ENCODE measurements around the gene RPL35A. TPM values are rescaled to one million over a fixed set of nuclear protein-coding genes. Genes with fewer than 3 reads are reported as not detected.
A peak's percentile ranks its signal among the peaks of the same experiment; 100 is the strongest.
"Not testable (repeated sequence)": the region's sequence is repeated elsewhere in the genome, so short reads cannot be mapped to it uniquely, and the experiment has no call there.

RPL35A gene
- total RNA-seq, 1 experiment from 2014 or later: 1,426 TPM

GRCh38 chr3:197959891-197960693 is 10.1 kb downstream of the RPL35A start, which contains the start of gene LMLN:
LMLN (plus strand) TSS chr3:197960217; CDS start chr3:197960246, 29 bp downstream.
- Histone ChIP-seq H3K27me3 (no peaks in the 10 kb centered on the region), H3K4me3 (peak within 1 kb of the TSS; percentile 81), H3K4me1 (0 out of 2 replicates have a peak, but pooled peaks cover 2% of the 10 kb centered on the region), H3K36me3 (peaks cover 16% of the 10 kb centered on the region), H3K9me3 (replicated peaks) (no peaks in the 10 kb centered on the region), H3K27ac (peak within 1 kb of the TSS; percentile 39; the same call in 1 of the 2 replicates)
- DNase-seq: peak; percentile 92 to 95

- Histone ChIP-seq H3K9me3 (replicated peaks) (no peaks in the 10 kb centered on the region), H3K27ac (peak overlapping the region; percentile 39; the same call in 1 of the 2 replicates), H3K4me1 (0 out of 2 replicates have a peak, but pooled peaks cover 2% of the 10 kb centered on the region), H3K4me3 (peak overlapping the region; percentile 81), H3K27me3 (no peaks in the 10 kb centered on the region), H3K36me3 (peaks cover 7% of the 10 kb centered on the region)
- no peak for DNase-seq
Measured at GRCh38 chr3:197960694-197961581, 10.9 kb downstream of the RPL35A start.

- Histone ChIP-seq H3K4me3 (no peak overlapping the region), H3K9me3 (replicated peaks) (no peaks in the 10 kb centered on the region), H3K27me3 (no peaks in the 10 kb centered on the region), H3K27ac (no peak overlapping the region), H3K4me1 (0 out of 2 replicates have a peak, but pooled peaks cover 2% of the 10 kb centered on the region), H3K36me3 (peaks cover 3% of the 10 kb centered on the region; the same call in 1 of the 2 replicates)
- DNase-seq: no peak
Measured at GRCh38 chr3:197961582-197961945, 11.6 kb downstream of the RPL35A start.

GRCh38 chr3:197963019-197963637 is 13.1 kb downstream of the RPL35A start:
- no peak for DNase-seq
- H3K27me3 ChIP-seq: no peaks in the 10 kb centered on the region

GRCh38 chr3:197967337-197967989 is 17.5 kb downstream of the RPL35A start:
- not testable (repeated sequence) for H3K27me3 ChIP-seq; H3K27ac ChIP-seq; H3K4me1 ChIP-seq; DNase-seq; H3K36me3 ChIP-seq; H3K9me3 ChIP-seq (replicated peaks); H3K4me3 ChIP-seq

More at GRCh38 chr3:197963019-197963637, 13.1 kb downstream of the RPL35A start:
- H3K27ac ChIP-seq: no peak overlapping the region
- H3K4me3 ChIP-seq: no peak overlapping the region
- H3K9me3 ChIP-seq (replicated peaks): peaks cover 3% of the 10 kb centered on the region; the same call in 1 of the 2 replicates
- 0 out of 2 replicates have a peak, but pooled peaks cover 2% of the 10 kb centered on the region for H3K4me1 ChIP-seq
- no peaks in the 10 kb centered on the region for H3K36me3 ChIP-seq

GRCh38 chr3:197970588-197970987 is 20.6 kb downstream of the RPL35A start:
- Histone ChIP-seq H3K4me1 (no peaks in the 10 kb centered on the region), H3K4me3 (no peak overlapping the region), H3K27me3 (no peaks in the 10 kb centered on the region), H3K27ac (no peak overlapping the region), H3K9me3 (replicated peaks) (peaks cover 6% of the 10 kb centered on the region; the same call in 1 of the 2 replicates), H3K36me3 (no peaks in the 10 kb centered on the region)
- no peak for DNase-seq

GRCh38 chr3:197974016-197974415 is 24.0 kb downstream of the RPL35A start:
- H3K27ac ChIP-seq: no peak overlapping the region
- H3K36me3 ChIP-seq: no peaks in the 10 kb centered on the region
- no peaks in the 10 kb centered on the region for H3K27me3 ChIP-seq
- H3K9me3 ChIP-seq (replicated peaks): 0 out of 2 replicates have a peak, but pooled peaks cover 3% of the 10 kb centered on the region
- no peak overlapping the region for H3K4me3 ChIP-seq
- DNase-seq: no peak
- no peaks in the 10 kb centered on the region for H3K4me1 ChIP-seq

- H3K36me3 ChIP-seq: no peaks in the 10 kb centered on the region
- no peak for DNase-seq
- 0 out of 2 replicates have a peak, but pooled peaks cover 3% of the 10 kb centered on the region for H3K9me3 ChIP-seq (replicated peaks)
- H3K27ac ChIP-seq: no peak overlapping the region
- H3K27me3 ChIP-seq: no peaks in the 10 kb centered on the region
- no peak overlapping the region for H3K4me3 ChIP-seq
- no peaks in the 10 kb centered on the region for H3K4me1 ChIP-seq
Measured at GRCh38 chr3:197975311-197975710, 25.3 kb downstream of the RPL35A start.

GRCh38 chr3:197983076-197983475 is 33.1 kb downstream of the RPL35A start:
- DNase-seq: no peak
- Histone ChIP-seq H3K36me3 (no peaks in the 10 kb centered on the region), H3K4me3 (no peak overlapping the region), H3K27ac (no peak overlapping the region), H3K9me3 (replicated peaks) (no peaks in the 10 kb centered on the region), H3K4me1 (no peaks in the 10 kb centered on the region), H3K27me3 (no peaks in the 10 kb centered on the region)

- Histone ChIP-seq H3K27ac (no peak overlapping the region), H3K27me3 (no peaks in the 10 kb centered on the region), H3K4me1 (no peaks in the 10 kb centered on the region), H3K9me3 (replicated peaks) (no peaks in the 10 kb centered on the region), H3K4me3 (no peak overlapping the region), H3K36me3 (no peaks in the 10 kb centered on the region)
- no peak for DNase-seq
Measured at GRCh38 chr3:197989651-197990050, 39.7 kb downstream of the RPL35A start.

- Histone ChIP-seq H3K36me3 (no peaks in the 10 kb centered on the region), H3K4me1 (no peaks in the 10 kb centered on the region), H3K27ac (no peak overlapping the region), H3K4me3 (no peak overlapping the region), H3K9me3 (replicated peaks) (no peaks in the 10 kb centered on the region), H3K27me3 (no peaks in the 10 kb centered on the region)
- no peak for DNase-seq
Measured at GRCh38 chr3:197994736-197995135, 44.7 kb downstream of the RPL35A start.

GRCh38 chr3:197996855-197997254 is 46.9 kb downstream of the RPL35A start:
- no peak for DNase-seq
- Histone ChIP-seq H3K27me3 (no peaks in the 10 kb centered on the region), H3K4me3 (no peak overlapping the region), H3K4me1 (no peaks in the 10 kb centered on the region), H3K27ac (no peak overlapping the region), H3K9me3 (replicated peaks) (no peaks in the 10 kb centered on the region), H3K36me3 (no peaks in the 10 kb centered on the region)

GRCh38 chr3:197997936-197998335 is 47.9 kb downstream of the RPL35A start:
- no peaks in the 10 kb centered on the region for H3K27me3 ChIP-seq
- H3K4me3 ChIP-seq: no peak overlapping the region
- H3K36me3 ChIP-seq: no peaks in the 10 kb centered on the region
- no peak overlapping the region for H3K27ac ChIP-seq
- no peak for DNase-seq
- no peaks in the 10 kb centered on the region for H3K4me1 ChIP-seq
- H3K9me3 ChIP-seq (replicated peaks): no peaks in the 10 kb centered on the region
